GM12891 (cell line): ENCODE data around the gene CRADD.

ENCODE experiments used
- DNase-seq: peaks from one replicate; pipeline ENCODE4 v3.0.0; 2011; ENCODE audit warnings: low spot score; ENCODE audit not compliant: insufficient read length
- FAIRE-seq: peaks from 2 replicates; lab custom pipeline; 2011; peaks lifted over from hg19 to GRCh38; lab: Jason Lieb, UNC
- PAX5 ChIP-seq: IDR thresholded peaks from 2 replicates; pipeline ENCODE4 v1.6.1; 2011; ENCODE audit warnings: low read length, moderate library complexity, mild to moderate bottlenecking; ENCODE audit not compliant: insufficient read depth, severe bottlenecking
- POLR2A ChIP-seq: IDR thresholded peaks from 2 replicates; pipeline ENCODE4 v1.6.1; 2011; ENCODE audit warnings: low read depth, low read length, control low read depth
- POLR2AphosphoS5 ChIP-seq: IDR thresholded peaks from 2 replicates; pipeline ENCODE4 v1.6.1; 2011; ENCODE audit warnings: low read depth, low read length, control low read depth
- POU2F2 ChIP-seq: IDR thresholded peaks from 2 replicates; pipeline ENCODE4 v1.6.1; 2011; ENCODE audit warnings: low read depth, mild to moderate bottlenecking, control low read depth, low read length, moderate library complexity
- SPI1 ChIP-seq: IDR thresholded peaks from 2 replicates; pipeline ENCODE4 v1.6.1; 2011; ENCODE audit warnings: low read depth, low read length, control low read depth
- TAF1 ChIP-seq: IDR thresholded peaks from 2 replicates; pipeline ENCODE4 v1.6.1; 2011; ENCODE audit warnings: low read depth, low read length, control low read depth

The CRADD gene

GRCh38 chr12:93825931-93826555, 148.9 kb downstream of the CRADD start:
- DNase-seq (no peak), FAIRE-seq (no peak)
- TF ChIP-seq POLR2A (no peak), POLR2AphosphoS5 (no peak), SPI1 (no peak), PAX5 (no peak), POU2F2 (no peak), TAF1 (no peak)

DNA sequence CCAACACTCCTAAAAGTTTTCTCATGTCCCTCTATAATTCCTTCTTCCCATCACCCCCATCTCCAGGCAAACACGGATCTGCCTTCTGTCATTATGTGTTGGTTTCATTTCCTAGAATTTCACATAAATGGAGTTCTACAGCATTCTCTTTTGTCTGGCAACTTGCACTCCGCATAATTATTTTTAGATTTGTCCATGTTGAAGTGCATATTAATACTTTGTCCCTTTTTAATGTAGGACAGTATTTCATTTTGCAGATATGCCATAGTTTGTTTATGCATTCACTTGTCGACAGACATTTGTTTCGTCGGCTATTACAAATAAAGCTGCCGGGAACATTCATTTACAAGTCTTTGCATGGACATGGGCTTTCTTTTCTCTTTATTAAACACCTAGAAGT, 150.0 kb downstream of the CRADD start:
- DNase-seq (no peak), FAIRE-seq (no peak)
- no peak for TF ChIP-seq SPI1
- no peak for TF ChIP-seq POLR2A
- no peak for TF ChIP-seq POLR2AphosphoS5
- no peak for TF ChIP-seq TAF1
- no peak for TF ChIP-seq POU2F2
- no peak for TF ChIP-seq PAX5

GRCh38 chr12:93827669-93828068, 150.5 kb downstream of the CRADD start:
- DNase-seq, result no peak
- no peak for FAIRE-seq
- TF ChIP-seq SPI1 (no peak), TAF1 (no peak), PAX5 (no peak), POLR2A (no peak), POU2F2 (no peak), POLR2AphosphoS5 (no peak)

DNA sequence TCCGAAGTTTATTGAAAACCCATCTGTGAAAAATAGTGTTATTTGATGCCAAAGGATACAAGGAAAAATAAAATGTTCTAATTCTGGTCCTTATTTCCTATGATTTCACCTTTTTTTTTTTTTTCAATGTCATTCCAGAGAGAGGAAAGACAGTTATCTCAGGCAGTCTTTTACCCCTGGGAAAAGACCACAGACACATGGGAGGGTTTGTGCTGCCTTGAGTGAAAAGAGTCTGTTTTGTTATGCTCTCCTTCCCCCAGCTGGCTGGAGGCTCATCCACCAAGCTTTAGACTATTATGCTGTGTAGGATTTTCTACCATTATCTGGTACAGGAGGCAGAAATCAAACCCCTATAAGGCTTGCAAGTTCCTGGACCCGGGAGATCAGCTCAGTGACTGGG, 151.8 kb downstream of the CRADD start:
- DNase-seq, result no peak
- TF ChIP-seq SPI1 (no peak), POLR2AphosphoS5 (no peak), POLR2A (no peak), POU2F2 (no peak), PAX5 (no peak), TAF1 (no peak)
- FAIRE-seq, result no peak

- no peak for FAIRE-seq
These were observed 154.2 kb downstream of the CRADD start for GRCh38 chr12:93831374-93831773.

DNA sequence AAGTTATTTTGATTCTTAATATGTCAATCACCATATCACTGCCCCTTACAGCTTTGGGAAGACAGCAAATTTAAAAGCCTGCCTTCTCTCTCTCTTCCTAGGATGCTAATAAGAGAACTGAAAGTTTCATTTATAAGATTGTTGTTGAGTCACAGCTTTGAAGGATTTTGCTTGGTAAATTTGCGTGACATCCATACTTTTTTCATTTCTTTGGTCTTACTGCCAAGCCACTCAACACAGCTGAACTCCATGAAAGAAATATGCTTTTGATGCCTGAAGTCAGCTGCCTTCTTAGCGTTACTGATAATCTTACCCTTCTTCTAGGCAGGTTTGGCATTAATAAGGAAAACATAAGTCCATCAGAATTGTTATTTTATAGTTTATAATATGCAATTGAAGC, 155.0 kb downstream of the CRADD start:
- DNase-seq, result no peak
- FAIRE-seq, result no peak
- TF ChIP-seq POU2F2, result no peak
- TF ChIP-seq POLR2A, result no peak
- no peak for TF ChIP-seq TAF1
- no peak for TF ChIP-seq SPI1
- TF ChIP-seq POLR2AphosphoS5, result no peak
- no peak for TF ChIP-seq PAX5

More at GRCh38 chr12:93831374-93831773, 154.2 kb downstream of the CRADD start:
- TF ChIP-seq POLR2A (no peak), POLR2AphosphoS5 (no peak), SPI1 (no peak), PAX5 (no peak), TAF1 (no peak), POU2F2 (no peak)
- DNase-seq, result no peak

- TF ChIP-seq POLR2AphosphoS5 (no peak), TAF1 (no peak), POLR2A (no peak), POU2F2 (no peak), PAX5 (no peak), SPI1 (no peak)
- no peak for FAIRE-seq
- no peak for DNase-seq
These were observed 156.8 kb downstream of the CRADD start for GRCh38 chr12:93833946-93834345.

DNA sequence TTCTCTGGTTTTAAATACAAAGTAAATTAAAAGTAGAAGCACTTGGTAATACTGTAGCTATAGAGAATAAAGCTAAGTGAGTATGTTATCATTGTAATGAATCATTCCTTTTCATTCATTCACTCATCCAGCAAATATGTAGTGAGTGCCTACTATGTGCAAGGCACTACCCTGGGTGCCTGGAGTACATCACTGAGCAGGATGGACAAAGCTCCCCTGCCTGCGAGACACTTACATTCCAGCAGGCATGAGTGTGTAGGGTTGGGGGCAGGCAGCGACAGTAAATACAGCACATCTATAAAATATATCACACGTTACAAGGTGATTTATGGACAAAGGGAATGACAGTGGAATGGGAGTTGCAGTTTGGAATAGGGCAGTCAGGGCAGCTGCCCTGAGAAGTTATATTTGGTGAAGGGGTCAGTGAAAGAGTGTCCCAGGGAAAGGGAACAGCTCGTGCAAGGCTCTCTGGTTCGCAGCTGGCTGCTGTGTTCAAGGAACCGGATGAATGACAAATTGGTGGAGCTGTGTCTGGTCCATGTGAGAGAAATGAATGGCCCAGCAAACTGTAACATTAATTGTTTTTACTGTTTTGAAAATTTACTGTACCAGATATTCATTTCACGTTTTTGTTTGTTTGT, 159.6 kb downstream of the CRADD start:
- no peak for FAIRE-seq
- no peak for DNase-seq
- TF ChIP-seq POLR2A (no peak), TAF1 (no peak), POLR2AphosphoS5 (no peak), SPI1 (no peak), POU2F2 (no peak), PAX5 (no peak)

DNA sequence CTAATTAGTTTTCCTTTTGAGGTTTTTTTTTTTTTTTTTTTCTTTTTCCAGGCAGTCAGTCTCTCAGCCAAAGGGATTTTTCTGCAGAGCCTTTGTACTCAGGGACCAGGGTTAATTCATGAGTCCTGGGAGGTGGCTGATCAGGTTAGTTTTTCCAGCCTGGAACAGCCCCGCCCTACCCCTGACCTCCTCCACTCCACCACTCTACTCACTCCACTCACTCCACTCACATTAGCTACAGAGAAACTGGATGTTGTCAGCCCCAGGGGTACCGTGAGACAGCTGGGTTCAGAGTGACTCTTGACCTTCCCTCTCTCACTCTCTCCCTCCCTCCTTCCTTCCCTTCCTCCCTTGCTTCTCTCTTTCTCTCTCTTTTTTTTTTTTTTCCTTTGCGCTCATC, 161.0 kb downstream of the CRADD start:
- DNase-seq, result no peak
- no peak for FAIRE-seq
- TF ChIP-seq SPI1 (no peak), PAX5 (no peak), POLR2AphosphoS5 (no peak), POLR2A (no peak), POU2F2 (no peak), TAF1 (no peak)
